ENCODE measurements around the gene DNAJC15. TPM values are rescaled to one million over a fixed set of nuclear protein-coding genes. Genes with fewer than 3 reads are reported as not detected.
A peak's percentile ranks its signal among the peaks of the same experiment; 100 is the strongest.
"Not testable (repeated sequence)": the region's sequence is repeated elsewhere in the genome, so short reads cannot be mapped to it uniquely, and the experiment has no call there.

Gene DNAJC15
- total RNA-seq, 4 donors from 2014 or later, result 10.5 to 18.3 (median 11.4) TPM

DNA sequence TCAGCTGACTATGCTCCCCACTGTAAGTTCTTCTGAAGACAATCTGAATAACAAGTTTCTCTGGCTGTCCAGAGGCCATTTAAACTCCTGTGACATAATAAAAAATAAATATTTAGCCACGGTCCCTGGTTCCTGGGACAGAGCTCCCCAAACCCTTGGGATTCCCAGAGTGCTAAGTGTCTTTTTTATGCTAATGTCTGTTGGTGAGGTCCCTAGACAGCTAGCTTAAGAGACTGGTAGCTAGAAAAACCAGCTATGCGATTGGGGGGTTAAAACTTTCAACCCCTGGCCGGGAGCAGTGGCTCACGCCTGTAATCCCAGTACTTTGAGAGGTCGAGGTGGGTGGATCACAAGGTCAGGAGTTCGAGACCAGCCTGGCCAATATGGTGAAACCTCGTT is 37.2 kb upstream of the DNAJC15 start:
- Histone ChIP-seq H3K27me3 (no peaks in the 10 kb centered on the region), H3K27ac (peak overlapping the region; percentile 80 to 90 (median 84)), H3K36me3 (no peaks in the 10 kb centered on the region), H3K4me3 (peak overlapping the region in 1 of 4 donors; percentile 2), H3K4me1 (peaks cover 19 to 49% (median 32%) of the 10 kb centered on the region in 4 donors), H3K9me3 (no peaks in the 10 kb centered on the region)
- TF ChIP-seq POLR2AphosphoS5 (IDR thresholded peaks at IDR 0.05) (no peak), POLR2A (IDR thresholded peaks at IDR 0.05) (no peak), EP300 (IDR thresholded peaks at IDR 0.05; ENCODE audit: low read depth) (no peak)
- TF ChIP-seq, protein P1, sequence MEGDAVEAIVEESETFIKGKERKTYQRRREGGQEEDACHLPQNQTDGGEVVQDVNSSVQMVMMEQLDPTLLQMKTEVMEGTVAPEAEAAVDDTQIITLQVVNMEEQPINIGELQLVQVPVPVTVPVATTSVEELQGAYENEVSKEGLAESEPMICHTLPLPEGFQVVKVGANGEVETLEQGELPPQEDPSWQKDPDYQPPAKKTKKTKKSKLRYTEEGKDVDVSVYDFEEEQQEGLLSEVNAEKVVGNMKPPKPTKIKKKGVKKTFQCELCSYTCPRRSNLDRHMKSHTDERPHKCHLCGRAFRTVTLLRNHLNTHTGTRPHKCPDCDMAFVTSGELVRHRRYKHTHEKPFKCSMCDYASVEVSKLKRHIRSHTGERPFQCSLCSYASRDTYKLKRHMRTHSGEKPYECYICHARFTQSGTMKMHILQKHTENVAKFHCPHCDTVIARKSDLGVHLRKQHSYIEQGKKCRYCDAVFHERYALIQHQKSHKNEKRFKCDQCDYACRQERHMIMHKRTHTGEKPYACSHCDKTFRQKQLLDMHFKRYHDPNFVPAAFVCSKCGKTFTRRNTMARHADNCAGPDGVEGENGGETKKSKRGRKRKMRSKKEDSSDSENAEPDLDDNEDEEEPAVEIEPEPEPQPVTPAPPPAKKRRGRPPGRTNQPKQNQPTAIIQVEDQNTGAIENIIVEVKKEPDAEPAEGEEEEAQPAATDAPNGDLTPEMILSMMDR (IDR thresholded peaks at IDR 0.05), result no peak
- in situ Hi-C loops (cut with MboI; ENCODE audit: low pct_ligation_motif_present in 1 of 4, low pct_unique_long_range_greater_than_20kb in 1 of 4, low sequenced_read_pairs in 3 of 4) (no loop called here), intact Hi-C loops (cut with DNase I; ENCODE audit: low total_unique reads) (no loop called here)
- WGBS, 2 donors (ENCODE audit: low coverage in 1 of 2), result 82% methylated on average over 7 of the region's 7 CpGs; no CpG with 5 or more reads in 1 of the 2 donors
- no peak for DNase-seq

DNA sequence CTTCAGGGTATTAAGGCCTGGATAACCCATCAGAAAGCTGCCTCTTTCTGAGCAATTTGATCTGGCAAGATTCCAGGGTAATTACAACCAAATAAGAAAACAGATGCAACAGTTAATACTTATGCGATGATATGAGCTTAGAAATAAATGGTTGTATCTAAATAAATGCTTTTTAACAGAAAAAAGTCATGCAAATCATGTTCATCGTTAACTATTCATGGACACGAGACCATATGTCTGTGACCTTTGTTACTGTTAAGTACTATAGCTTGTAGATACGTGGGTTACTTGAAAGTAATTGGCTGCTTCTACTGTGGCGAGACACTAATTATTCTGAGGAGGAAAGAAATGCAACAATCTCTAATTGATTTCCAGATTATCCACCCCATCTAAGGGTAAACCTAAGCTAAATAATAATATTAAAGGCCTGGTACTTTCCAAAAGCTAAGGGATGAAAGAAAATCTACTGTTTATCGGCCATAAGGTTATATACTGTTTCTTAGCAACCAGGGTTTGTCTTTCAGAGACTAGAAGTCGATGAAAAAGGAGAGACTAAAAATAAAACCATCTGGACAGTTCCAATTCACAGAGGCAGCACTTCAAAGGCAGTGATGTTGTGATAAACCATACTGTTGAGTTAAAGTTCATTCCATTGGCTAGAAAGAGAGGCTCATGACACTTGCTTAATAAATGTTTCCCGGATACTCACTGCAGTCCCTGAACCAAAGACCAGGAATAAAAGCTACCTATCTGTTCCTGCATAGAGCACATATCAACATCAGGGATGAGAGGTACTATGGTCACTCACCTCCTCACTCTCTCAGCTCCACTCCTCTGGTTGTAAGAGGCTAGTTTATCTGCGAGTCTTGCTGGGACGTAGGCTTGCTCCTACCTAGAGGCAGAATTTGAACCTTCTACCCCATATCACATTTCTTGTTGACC is 32.8 kb upstream of the DNAJC15 start:
- no peaks in the 10 kb centered on the region for H3K36me3 ChIP-seq
- DNase-seq, result no peak
- H3K27me3 ChIP-seq, result no peaks in the 10 kb centered on the region
- H3K9me3 ChIP-seq, result no peaks in the 10 kb centered on the region
- TF ChIP-seq POLR2A (IDR thresholded peaks at IDR 0.05), result no peak
- TF ChIP-seq EP300 (IDR thresholded peaks at IDR 0.05; ENCODE audit: low read depth), result no peak
- H3K4me3 ChIP-seq, result peak overlapping the region in 3 of 4 donors; percentile 56 to 94 (median 59)
- intact Hi-C loops (cut with DNase I; ENCODE audit: low total_unique reads) (no loop called here), in situ Hi-C loops (cut with MboI; ENCODE audit: low pct_ligation_motif_present in 1 of 4, low pct_unique_long_range_greater_than_20kb in 1 of 4, low sequenced_read_pairs in 3 of 4) (no loop called here)
- 30 to 31% methylated on average over 7 to 10 of the region's 10 CpGs for whole genome bisulfite sequencing, 2 donors (ENCODE audit: low coverage in 1 of 2)
- H3K4me1 ChIP-seq, result peaks cover 14 to 36% (median 29%) of the 10 kb centered on the region in 4 donors
- H3K27ac ChIP-seq, result peak overlapping the region; percentile 90 to 98 (median 93)

DNA sequence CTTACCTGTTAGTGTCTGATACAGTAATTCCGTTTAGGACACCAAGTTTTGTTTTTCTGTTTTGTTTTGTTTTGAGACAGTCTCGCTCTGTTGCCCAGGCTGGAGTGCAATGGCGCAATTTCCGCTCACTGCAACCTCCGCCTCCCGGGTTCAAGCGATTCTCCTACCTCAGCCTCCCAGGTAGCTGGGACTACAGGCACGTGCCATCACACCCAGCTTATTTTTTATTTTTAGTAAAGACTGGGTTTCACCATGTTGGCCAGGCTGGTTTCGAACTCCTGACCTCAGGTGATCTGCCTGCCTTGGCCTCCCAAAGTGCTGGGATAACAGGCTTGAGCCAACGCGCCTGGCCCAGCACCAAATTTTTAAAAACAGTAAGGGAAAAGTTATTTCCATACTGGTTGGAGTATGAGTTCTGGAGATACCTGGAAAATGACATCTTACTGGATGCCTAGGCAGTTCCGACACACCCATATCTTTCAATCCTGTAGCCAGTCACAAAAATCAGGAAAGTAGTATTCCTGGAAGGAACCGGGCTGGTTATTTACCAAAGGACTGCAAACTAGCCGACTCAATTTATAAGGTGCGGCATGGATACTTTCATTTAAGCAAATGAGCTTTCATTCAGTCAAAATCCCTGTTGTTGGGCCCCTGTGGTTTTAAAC is 32.0 kb upstream of the DNAJC15 start:
- Histone ChIP-seq H3K4me3 (peak overlapping the region; percentile 56 to 94 (median 67)), H3K4me1 (peaks cover 13 to 28% (median 22%) of the 10 kb centered on the region in 4 donors), H3K27ac (peak overlapping the region; percentile 90 to 98 (median 93))
- in situ Hi-C loops (cut with MboI; ENCODE audit: low pct_ligation_motif_present in 1 of 4, low pct_unique_long_range_greater_than_20kb in 1 of 4, low sequenced_read_pairs in 3 of 4); H3K9me3 ChIP-seq; H3K36me3 ChIP-seq; H3K27me3 ChIP-seq; DNase-seq; intact Hi-C loops (cut with DNase I; ENCODE audit: low total_unique reads): not testable (repeated sequence)
- 38 to 52% methylated on average over 11 to 15 of the region's 15 CpGs for WGBS, 2 donors (ENCODE audit: low coverage in 1 of 2)

DNA sequence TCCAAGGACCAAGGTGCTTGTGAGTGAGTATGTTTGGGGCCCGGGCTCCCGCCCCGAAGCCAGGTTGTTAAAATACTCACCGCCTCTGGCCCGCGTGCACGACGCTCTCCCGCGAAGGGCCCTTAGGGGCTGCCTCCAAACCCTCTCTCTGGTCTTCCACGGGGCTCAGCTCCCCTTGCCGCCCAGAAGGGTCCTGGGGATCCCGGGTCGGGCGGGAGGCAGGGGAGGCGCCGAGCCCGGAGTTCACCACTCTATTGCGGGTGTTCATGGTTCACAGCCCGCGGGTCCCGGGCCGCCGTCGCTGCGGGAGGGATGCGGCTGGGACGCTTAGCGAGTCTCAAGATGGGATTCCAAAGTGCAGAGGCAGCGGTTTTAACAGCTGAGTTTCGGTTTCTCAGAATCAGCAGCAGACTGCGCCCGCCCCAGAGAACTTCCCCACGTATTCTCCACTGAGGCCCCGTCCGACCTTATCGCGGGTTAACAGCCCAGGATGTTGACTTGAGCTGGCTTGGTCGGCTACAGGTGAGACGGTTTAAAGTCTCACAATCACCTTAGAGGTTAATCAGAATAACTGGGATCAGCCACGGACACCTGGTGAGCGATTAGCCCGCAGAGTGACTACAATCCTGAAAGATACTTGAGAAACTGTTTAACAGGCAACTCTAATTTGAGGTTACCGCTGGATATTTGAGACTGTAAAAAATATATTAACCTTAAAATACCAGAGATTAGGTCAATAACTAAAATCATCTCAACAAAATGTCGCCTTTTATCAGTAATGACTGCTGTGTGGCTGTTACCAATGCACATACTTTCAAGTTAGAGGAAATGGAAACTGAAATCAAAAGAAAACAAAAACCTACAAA is 31.3 kb upstream of the DNAJC15 start, which contains the start of gene EPSTI1:
Gene EPSTI1, minus strand, starts transcription at position 344 of the 866 bp plus-strand sequence. Its CDS starts 76 bp downstream, at position 268.
- intact Hi-C loops (cut with DNase I; ENCODE audit: low total_unique reads), result no loop called here

More for the DNA sequence above, 31.3 kb upstream of the DNAJC15 start, which contains the start of gene EPSTI1:
- H3K27ac ChIP-seq, result peak within 1 kb of the TSS; percentile 90 to 98 (median 93)
- TF ChIP-seq EP300 (IDR thresholded peaks at IDR 0.05; ENCODE audit: low read depth) (no peak), POLR2AphosphoS5 (IDR thresholded peaks at IDR 0.05) (peak in 2 of 3 donors; percentile 59 to 60), POLR2A (IDR thresholded peaks at IDR 0.05) (peak; percentile 66)
- TF ChIP-seq, protein P1 (IDR thresholded peaks at IDR 0.05), result no peak
- 3 to 17% methylated on average over 2 to 45 of the region's 45 CpGs for WGBS, 2 donors (ENCODE audit: low coverage in 1 of 2)
- in situ Hi-C loops (cut with MboI; ENCODE audit: low pct_ligation_motif_present in 1 of 4, low pct_unique_long_range_greater_than_20kb in 1 of 4, low sequenced_read_pairs in 3 of 4), result no loop called here
- DNase-seq, result peak; percentile 83
- no peaks in the 10 kb centered on the region for H3K27me3 ChIP-seq
- peaks cover 13 to 27% (median 22%) of the 10 kb centered on the region in 4 donors for H3K4me1 ChIP-seq
- H3K9me3 ChIP-seq, result no peaks in the 10 kb centered on the region
- no peaks in the 10 kb centered on the region for H3K36me3 ChIP-seq
- peak within 1 kb of the TSS; percentile 56 to 94 (median 67) for H3K4me3 ChIP-seq

Data from transverse colon (tissue), 4 donors.